Measurements from ENCODE around the gene CUBN. TPM values are rescaled to one million over a fixed set of nuclear protein-coding genes. Genes with fewer than 3 reads are reported as not detected.

CUBN gene
- total RNA-seq, 2 experiments from 2014 or later: 3.2 to 3.7 TPM

DNA sequence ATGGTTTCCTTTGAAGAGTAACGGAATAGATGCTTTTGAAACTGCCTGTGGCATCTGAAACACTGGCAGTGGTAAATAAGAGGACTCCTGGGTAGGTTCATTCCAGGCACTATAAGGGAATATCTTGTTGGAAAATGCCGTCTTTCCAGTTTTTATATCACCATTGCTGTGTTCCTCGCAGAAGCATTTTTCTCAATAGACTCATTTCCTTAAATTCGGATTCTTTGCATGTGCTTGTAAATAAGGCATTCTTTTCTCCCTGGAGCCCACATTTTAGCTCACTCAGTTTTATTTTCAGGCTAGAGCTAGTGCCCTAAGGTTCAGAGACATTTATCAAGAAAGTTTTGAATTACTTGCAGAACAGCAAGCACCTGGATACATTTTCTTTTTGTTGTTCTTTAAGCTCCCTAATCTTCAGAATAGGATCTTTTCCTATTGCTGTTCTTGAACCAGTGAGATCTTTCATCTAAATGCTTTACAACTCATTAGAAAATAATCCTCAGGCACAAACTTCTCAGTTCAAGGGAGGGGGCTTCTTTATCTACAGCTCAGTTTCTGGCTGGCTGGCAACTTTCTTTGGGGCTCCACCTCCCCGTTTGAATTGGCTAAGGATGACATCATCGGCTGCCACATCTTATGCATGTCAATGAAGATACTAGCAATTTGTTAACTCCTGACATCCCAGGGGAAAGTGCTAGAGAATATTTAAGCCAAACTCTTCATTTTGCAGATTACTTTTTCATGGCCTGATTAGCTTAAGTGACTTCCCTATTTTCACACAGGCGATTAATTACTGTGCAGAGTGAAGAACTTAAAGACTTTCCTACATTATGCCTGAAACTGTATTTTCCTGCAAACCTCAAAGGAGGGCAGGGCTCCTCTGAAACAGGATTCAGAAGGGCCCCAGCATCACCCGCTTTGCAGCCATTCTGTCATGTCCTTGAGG, 178.7 kb downstream of the CUBN start:
- H3K4me1 Mint-ChIP-seq: peaks cover 14% of the 10 kb centered on the region
- POLR2A ChIA-PET: no interaction called here
- no peaks in the 10 kb centered on the region for H3K27me3 Mint-ChIP-seq
- DNase-seq (no peak), ATAC-seq (ENCODE audit: low read depth) (no peak)
- no peaks in the 10 kb centered on the region for H3K9me3 Mint-ChIP-seq
- H3K4me3 Mint-ChIP-seq: no peak overlapping the region
- no peak overlapping the region for H3K27ac Mint-ChIP-seq
- H3K36me3 Mint-ChIP-seq: peaks cover 3% of the 10 kb centered on the region

DNA sequence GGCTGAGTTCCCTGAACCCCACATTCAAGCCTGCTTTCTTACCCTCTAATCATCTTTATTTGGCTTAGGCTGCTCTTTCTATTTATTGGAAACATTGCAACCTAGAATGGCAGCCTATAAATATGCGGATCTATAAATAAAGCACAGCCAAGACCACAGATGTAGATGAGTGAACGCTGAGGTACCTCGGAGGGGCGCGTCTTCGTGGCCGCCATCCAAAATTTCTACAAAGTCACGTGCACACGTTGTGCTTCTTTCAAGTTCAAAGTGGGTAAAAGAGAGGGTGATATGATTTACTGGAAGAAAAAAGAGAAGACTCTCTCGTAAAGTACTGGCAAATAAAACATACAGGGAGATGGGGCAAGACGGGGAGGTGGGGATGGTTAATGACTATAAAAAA, 179.8 kb downstream of the CUBN start:
- no peak overlapping the region for H3K27ac Mint-ChIP-seq
- ATAC-seq (ENCODE audit: low read depth): no peak

DNA sequence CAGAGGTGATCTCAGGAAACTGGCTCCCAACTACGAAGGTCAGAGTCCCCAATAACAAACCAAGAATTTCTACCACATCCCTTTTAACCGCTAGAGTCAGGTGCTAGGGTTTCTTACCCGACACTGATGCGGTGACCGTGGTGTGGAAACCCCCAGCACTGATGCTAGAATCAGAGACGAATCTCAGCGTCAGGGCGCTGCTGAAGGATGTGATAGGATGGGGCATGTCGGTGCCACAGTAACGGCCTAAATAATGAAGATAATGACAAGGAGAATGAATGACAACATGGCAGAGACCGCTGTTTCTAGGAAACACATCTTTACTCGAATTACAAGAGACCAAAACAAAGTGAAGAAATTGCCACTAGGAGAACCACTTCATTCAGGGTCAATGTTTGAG, 181.2 kb downstream of the CUBN start:
- no peak overlapping the region for H3K27ac Mint-ChIP-seq
- H3K4me3 Mint-ChIP-seq: no peak overlapping the region
- no peaks in the 10 kb centered on the region for H3K9me3 Mint-ChIP-seq
- H3K36me3 Mint-ChIP-seq: peaks cover 3% of the 10 kb centered on the region
- H3K27me3 Mint-ChIP-seq: no peaks in the 10 kb centered on the region
- DNase-seq (no peak), ATAC-seq (ENCODE audit: low read depth) (no peak)
- H3K4me1 Mint-ChIP-seq: peaks cover 13% of the 10 kb centered on the region
- POLR2A ChIA-PET: no interaction called here

More for the DNA sequence above, 179.8 kb downstream of the CUBN start:
- no peak overlapping the region for H3K4me3 Mint-ChIP-seq
- no peak for DNase-seq
- H3K4me1 Mint-ChIP-seq: peaks cover 13% of the 10 kb centered on the region
- H3K27me3 Mint-ChIP-seq: no peaks in the 10 kb centered on the region
- no peaks in the 10 kb centered on the region for H3K9me3 Mint-ChIP-seq
- POLR2A ChIA-PET: interaction anchor here (0.8 kb wide), 1 partner anchor 80 kb away, joined by 3 read pairs; no protein-coding TSS in a partner anchor
- H3K36me3 Mint-ChIP-seq: peaks cover 3% of the 10 kb centered on the region

DNA sequence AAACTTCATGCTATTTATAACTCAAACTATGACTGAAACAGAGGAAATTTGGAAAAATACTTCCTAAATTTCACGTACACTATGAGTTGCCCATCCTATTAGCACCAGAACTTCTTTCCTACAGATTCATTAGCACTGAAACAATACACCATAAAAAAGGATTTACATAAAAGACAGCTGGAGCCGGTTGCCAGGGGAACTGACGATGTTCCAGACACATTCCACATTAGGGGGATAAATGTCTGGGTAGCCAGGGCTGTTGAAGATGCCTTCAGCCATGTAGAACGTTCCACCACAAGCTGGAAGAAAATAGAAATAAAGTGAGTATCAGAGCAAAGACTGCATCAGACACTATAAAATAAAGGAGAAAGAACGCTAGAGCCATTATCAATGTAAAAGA, 182.5 kb downstream of the CUBN start:
- Mint-ChIP-seq H3K4me3 (no peak overlapping the region), H3K36me3 (peaks cover 2% of the 10 kb centered on the region), H3K27me3 (no peaks in the 10 kb centered on the region), H3K27ac (no peak overlapping the region), H3K4me1 (peaks cover 6% of the 10 kb centered on the region), H3K9me3 (no peaks in the 10 kb centered on the region)
- POLR2A ChIA-PET: no interaction called here
- DNase-seq: no peak
- no peak for ATAC-seq (ENCODE audit: low read depth)

DNA sequence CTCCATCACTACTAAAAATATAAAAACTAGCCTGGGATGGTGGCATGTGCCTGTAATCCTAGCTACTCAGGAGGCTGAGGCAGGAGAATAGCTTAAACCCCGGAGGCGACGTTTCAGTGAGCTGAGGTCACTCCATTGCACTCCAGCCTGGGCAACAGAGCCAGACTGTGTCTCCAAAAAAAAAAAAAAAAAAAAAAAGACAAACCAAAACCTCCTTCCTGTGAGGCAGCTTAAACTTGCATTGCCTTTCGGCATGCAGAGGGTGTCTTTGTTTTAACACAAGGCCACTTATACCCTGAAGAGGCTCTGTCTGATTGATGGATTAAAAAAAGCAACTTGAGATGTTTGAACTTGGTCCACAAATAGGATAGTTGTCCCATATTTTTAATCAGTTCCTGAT, 184.0 kb downstream of the CUBN start:
- Mint-ChIP-seq H3K4me3 (no peak overlapping the region), H3K36me3 (peaks cover 1% of the 10 kb centered on the region), H3K27ac (no peak overlapping the region), H3K27me3 (no peaks in the 10 kb centered on the region), H3K4me1 (peaks cover 4% of the 10 kb centered on the region), H3K9me3 (no peaks in the 10 kb centered on the region)
- DNase-seq: no peak
- no peak for ATAC-seq (ENCODE audit: low read depth)
- POLR2A ChIA-PET: no interaction called here

DNA sequence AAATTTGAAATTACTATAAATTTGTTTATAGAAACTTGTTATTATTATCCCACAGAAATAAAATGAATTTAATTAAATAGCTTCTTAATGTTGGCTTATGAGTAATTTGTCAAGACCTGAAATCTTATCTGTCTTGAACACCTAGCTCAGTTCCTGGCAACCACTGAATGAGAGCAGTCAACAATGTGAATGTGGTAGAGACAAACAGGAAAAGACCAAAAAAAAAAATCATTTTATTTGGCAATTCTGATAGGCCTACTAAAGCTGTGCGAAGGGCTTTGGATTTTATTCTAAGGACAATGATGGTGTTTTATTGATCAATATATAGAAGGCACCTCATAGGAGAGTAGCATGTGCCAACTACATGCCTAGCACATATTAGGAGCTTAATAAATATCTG, 184.6 kb downstream of the CUBN start:
- no peaks in the 10 kb centered on the region for H3K27me3 Mint-ChIP-seq
- no peak overlapping the region for H3K27ac Mint-ChIP-seq
- H3K4me1 Mint-ChIP-seq: peaks cover 4% of the 10 kb centered on the region
- DNase-seq (no peak), ATAC-seq (ENCODE audit: low read depth) (no peak)
- POLR2A ChIA-PET: no interaction called here
- peaks cover 1% of the 10 kb centered on the region for H3K36me3 Mint-ChIP-seq
- H3K9me3 Mint-ChIP-seq: no peaks in the 10 kb centered on the region
- no peak overlapping the region for H3K4me3 Mint-ChIP-seq

DNA sequence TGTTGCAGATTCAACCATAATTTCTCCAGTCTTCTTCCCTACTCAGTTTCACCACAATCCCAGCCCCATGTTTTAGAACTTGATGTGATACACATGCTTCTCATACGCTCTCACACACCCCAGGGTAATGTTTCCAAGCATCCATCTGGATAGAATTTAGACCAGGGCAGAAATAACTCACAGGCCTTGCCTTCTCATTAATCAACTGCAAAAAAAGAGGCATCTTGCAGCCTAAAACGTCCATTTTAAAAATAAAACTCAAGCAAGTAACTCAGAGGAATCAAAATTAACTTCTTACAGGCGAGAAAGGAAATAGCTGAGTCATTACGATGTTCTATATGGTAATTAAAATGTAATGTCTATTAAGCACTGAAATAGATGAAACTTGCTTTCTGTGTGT, 185.2 kb downstream of the CUBN start:
- no peaks in the 10 kb centered on the region for H3K9me3 Mint-ChIP-seq
- H3K36me3 Mint-ChIP-seq: peaks cover 1% of the 10 kb centered on the region
- ATAC-seq (ENCODE audit: low read depth): no peak
- no peaks in the 10 kb centered on the region for H3K27me3 Mint-ChIP-seq
- no peak overlapping the region for H3K27ac Mint-ChIP-seq
- H3K4me1 Mint-ChIP-seq: peaks cover 4% of the 10 kb centered on the region
- no peak for DNase-seq
- POLR2A ChIA-PET: no interaction called here
- H3K4me3 Mint-ChIP-seq: no peak overlapping the region

DNA sequence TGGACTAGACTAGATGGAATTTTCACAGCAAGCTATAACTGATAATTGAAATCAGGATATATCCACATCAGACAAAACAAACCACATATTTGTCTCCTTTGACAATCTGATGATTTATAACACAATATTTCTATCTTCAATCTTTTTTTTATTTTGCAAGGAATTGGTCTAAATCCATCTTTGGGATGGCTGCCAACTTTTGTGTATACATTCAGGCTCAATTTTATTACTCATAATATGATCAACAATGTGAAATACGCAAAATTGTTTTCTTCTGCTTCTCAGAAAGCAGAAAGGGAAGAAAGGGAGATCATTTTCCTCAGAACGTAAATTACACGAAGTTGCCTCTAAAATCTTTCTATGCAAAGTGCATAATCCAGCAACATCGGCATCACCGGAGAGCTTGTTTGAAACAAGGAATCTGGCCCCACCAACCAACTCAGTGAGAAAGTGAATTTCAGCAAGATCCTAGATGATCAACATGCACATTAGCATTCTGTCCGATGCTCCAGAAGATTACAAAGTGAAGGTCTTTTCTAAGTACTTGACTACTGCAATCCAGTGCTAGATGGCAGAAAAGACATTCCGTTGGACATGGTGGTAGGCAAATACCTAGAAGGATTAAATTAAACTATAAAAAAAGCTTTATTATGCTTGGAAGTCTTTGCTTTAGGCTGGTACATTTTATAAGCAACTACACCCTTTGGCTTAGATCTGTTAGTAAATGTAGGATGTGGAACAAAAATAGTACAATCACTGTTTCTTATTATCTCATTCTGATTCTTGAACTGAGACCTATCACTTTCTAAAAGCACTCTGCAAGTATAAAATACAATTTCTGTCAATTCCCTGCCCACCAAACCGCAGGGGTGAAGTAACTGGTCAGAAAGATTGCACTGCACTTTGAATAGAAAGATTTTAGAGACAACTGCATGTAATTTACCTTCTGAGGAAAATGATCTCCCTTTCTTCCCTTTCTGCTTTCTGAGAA, 186.0 kb downstream of the CUBN start:
- H3K4me3 Mint-ChIP-seq: no peak overlapping the region
- peaks cover 4% of the 10 kb centered on the region for H3K4me1 Mint-ChIP-seq
- peaks cover 1% of the 10 kb centered on the region for H3K36me3 Mint-ChIP-seq
- H3K27me3 Mint-ChIP-seq: no peaks in the 10 kb centered on the region
- DNase-seq: no peak
- no peaks in the 10 kb centered on the region for H3K9me3 Mint-ChIP-seq
- POLR2A ChIA-PET: no interaction called here
- H3K27ac Mint-ChIP-seq: no peak overlapping the region
- ATAC-seq (ENCODE audit: low read depth): no peak

DNA sequence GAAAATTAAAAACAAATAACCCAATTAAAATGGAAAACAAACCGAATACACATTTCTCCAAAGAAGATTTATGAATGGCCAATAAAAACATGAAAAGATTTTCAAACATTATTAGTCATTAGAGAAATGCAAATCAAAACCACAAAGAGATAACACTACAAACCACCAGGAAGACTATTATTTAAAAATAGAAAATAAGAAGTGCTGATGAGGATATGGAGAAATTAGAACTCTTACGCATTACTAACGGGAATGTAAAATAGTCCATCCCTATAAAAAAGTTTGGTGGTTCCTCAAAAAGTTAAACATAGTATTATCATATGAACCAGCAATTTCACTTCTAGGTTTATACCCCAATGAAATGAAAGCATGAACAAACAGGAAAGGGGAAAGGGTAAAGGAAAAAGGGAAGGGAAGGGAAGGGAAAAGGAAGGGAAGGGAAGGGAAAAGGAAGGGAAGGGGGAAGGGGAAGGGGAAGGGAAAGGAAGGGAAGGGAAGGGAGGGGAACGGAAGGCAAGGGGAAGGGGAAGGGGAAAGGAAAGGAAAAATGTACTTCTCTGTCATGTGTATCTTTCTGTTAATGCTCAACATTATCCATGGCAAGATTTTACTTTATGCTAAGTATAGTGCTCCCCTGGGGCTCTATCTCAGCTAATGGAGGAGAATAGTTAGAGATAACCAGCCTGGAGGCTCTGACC, 187.1 kb downstream of the CUBN start:
- H3K9me3 Mint-ChIP-seq: no peaks in the 10 kb centered on the region
- H3K36me3 Mint-ChIP-seq: no peaks in the 10 kb centered on the region
- H3K4me1 Mint-ChIP-seq: no peaks in the 10 kb centered on the region
- H3K27me3 Mint-ChIP-seq: no peaks in the 10 kb centered on the region
- H3K27ac Mint-ChIP-seq: no peak overlapping the region
- H3K4me3 Mint-ChIP-seq: no peak overlapping the region
- ATAC-seq (ENCODE audit: low read depth) (no peak), DNase-seq (no peak)
- POLR2A ChIA-PET: no interaction called here

DNA sequence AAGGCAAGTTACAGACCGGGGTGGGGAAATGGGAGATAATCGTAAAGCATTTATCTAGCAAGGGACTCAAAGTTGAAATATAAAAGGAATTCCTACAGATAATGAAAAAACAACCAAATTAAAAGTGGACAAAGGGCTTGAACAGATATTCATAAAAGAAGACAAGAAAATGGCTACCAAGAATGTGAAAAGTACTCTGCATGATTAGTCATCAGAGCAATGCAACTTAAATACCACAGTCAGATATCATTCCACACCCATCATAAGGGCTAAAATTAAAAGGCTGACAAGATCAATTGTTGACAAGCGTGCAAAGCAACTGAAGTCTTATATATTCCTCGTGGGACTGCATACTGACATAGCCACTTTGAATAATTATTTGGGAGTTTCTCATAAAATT, 187.7 kb downstream of the CUBN start:
- H3K4me3 Mint-ChIP-seq: no peak overlapping the region
- DNase-seq: no peak
- H3K36me3 Mint-ChIP-seq: no peaks in the 10 kb centered on the region
- no peaks in the 10 kb centered on the region for H3K9me3 Mint-ChIP-seq
- POLR2A ChIA-PET: no interaction called here
- no peaks in the 10 kb centered on the region for H3K4me1 Mint-ChIP-seq
- no peak for ATAC-seq (ENCODE audit: low read depth)
- H3K27me3 Mint-ChIP-seq: no peaks in the 10 kb centered on the region
- H3K27ac Mint-ChIP-seq: no peak overlapping the region

DNA sequence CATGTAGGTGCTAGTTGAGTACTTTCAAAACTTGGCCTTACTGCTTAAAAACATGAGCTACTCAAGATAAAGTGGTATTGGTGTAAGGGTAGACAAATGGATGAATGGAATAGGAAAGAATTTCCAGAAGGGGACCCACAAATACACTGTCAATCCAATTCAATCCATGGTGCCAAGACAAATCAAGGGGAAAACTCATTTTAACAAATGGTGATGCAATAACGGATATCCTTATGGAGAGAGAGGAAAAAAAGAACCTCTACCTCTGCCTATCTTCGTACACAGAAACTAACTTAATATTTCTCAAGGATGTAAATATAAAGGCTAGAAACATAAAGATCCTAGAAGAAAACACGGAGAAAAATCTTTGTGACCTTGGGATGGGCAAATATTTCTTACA, 188.5 kb downstream of the CUBN start:
- H3K27me3 Mint-ChIP-seq: no peaks in the 10 kb centered on the region
- no peak for ATAC-seq (ENCODE audit: low read depth)
- no peak for DNase-seq
- no peaks in the 10 kb centered on the region for H3K36me3 Mint-ChIP-seq
- no peak overlapping the region for H3K4me3 Mint-ChIP-seq
- no peak overlapping the region for H3K27ac Mint-ChIP-seq
- H3K9me3 Mint-ChIP-seq: no peaks in the 10 kb centered on the region
- H3K4me1 Mint-ChIP-seq: no peaks in the 10 kb centered on the region
- POLR2A ChIA-PET: no interaction called here

DNA sequence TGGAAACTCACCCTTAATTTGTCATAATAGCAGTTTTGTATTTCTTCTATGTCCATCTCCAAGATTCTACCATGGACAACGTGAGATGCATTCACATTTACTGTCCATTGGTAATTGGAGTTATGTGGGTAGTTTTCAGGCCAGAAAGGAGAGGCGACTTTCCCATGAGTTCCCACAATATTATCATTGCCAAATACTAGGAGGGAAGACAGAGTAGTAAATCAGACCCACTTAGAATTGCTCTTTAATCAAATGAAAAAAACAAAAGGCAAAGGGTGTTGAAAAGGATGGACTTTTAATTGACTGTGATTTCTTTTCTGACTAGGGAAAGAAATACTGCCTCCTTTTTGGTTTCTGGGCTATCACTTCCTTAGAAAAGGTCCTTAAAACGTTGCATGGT, 190.7 kb downstream of the CUBN start:
- POLR2A ChIA-PET: no interaction called here

DNA sequence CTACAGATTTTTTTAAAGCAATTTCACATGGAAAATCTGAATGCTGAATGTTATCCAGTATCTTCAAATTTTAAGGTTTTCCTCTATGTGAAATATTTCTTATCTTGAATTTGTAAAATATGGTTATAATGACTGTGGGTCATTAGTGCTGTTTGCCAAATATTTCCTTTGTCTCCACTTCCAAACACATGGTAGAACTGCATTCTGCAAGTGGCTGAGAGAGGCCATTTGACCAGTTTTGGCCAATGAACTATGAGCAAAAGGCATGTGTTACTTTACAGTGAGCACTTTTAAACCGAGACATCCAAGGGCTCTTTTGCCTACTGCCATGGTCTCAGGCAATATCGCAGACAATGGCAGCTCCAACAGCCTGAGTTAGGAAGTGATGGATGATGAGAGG, 195.2 kb downstream of the CUBN start:
- POLR2A ChIA-PET: no interaction called here
- Mint-ChIP-seq H3K4me3 (no peak overlapping the region), H3K36me3 (no peaks in the 10 kb centered on the region), H3K9me3 (no peaks in the 10 kb centered on the region), H3K27me3 (no peaks in the 10 kb centered on the region), H3K4me1 (no peaks in the 10 kb centered on the region), H3K27ac (no peak overlapping the region)
- DNase-seq (no peak), ATAC-seq (ENCODE audit: low read depth) (no peak)

More for the DNA sequence above, 190.7 kb downstream of the CUBN start:
- no peak overlapping the region for H3K4me3 Mint-ChIP-seq
- no peak for ATAC-seq (ENCODE audit: low read depth)
- H3K36me3 Mint-ChIP-seq: no peaks in the 10 kb centered on the region
- no peak overlapping the region for H3K27ac Mint-ChIP-seq
- no peak for DNase-seq
- H3K9me3 Mint-ChIP-seq: no peaks in the 10 kb centered on the region
- H3K27me3 Mint-ChIP-seq: no peaks in the 10 kb centered on the region
- no peaks in the 10 kb centered on the region for H3K4me1 Mint-ChIP-seq
